Stimulated activated naive CD8-positive, alpha-beta T cell treated with anti-CD3 and anti-CD28 coated beads, Interleukin-15, Interleukin-2, amounts not matched to agents 100 ng/mL and 50 ng/mL, for 24 hours (primary cell): ENCODE results near the gene KRT76.

Experiments used
- H3K27ac Mint-ChIP-seq: one replicate; pipeline ENCODE4 v1.8.0; 2021; ENCODE audit warnings: mild to moderate bottlenecking, mixed read lengths
- H3K27me3 Mint-ChIP-seq: one replicate; pipeline ENCODE4 v1.8.0; 2021; ENCODE audit warnings: mixed read lengths
- H3K36me3 Mint-ChIP-seq: one replicate; pipeline ENCODE4 v1.8.0; 2021; ENCODE audit warnings: low read depth, mixed read lengths
- H3K4me1 Mint-ChIP-seq: one replicate; pipeline ENCODE4 v1.8.0; 2021; ENCODE audit warnings: low read depth, mixed read lengths
- H3K4me3 Mint-ChIP-seq: one replicate; pipeline ENCODE4 v1.8.0; 2021; ENCODE audit warnings: mild to moderate bottlenecking, mixed read lengths
- H3K9me3 Mint-ChIP-seq: one replicate; pipeline ENCODE4 v1.8.0; 2021; ENCODE audit warnings: mixed read lengths

The KRT76 gene

DNA sequence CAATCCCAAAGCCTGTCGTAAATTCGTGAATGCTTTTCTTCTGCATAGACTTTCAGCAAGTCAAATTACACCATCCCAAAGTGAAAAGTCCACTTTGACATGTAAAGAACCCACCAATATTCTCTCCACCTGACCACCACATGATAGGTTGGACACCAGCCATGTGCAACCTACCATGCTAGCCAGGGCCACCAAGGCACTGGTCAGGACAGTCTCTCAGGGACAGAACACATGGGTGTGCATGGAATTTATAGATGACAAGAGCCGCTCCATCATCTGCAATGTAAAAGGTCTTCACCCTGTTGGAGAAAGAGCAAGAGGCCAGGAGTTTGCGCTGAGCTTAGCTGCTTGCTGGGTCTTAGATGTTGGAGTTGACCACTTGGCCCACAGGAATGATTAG is 5.4 kb upstream of the KRT76 start:
- Mint-ChIP-seq H3K27ac (no peak overlapping the region), H3K4me1 (no peaks in the 10 kb centered on the region), H3K36me3 (no peaks in the 10 kb centered on the region), H3K9me3 (no peaks in the 10 kb centered on the region), H3K4me3 (no peak overlapping the region), H3K27me3 (peaks cover 13% of the 10 kb centered on the region)

DNA sequence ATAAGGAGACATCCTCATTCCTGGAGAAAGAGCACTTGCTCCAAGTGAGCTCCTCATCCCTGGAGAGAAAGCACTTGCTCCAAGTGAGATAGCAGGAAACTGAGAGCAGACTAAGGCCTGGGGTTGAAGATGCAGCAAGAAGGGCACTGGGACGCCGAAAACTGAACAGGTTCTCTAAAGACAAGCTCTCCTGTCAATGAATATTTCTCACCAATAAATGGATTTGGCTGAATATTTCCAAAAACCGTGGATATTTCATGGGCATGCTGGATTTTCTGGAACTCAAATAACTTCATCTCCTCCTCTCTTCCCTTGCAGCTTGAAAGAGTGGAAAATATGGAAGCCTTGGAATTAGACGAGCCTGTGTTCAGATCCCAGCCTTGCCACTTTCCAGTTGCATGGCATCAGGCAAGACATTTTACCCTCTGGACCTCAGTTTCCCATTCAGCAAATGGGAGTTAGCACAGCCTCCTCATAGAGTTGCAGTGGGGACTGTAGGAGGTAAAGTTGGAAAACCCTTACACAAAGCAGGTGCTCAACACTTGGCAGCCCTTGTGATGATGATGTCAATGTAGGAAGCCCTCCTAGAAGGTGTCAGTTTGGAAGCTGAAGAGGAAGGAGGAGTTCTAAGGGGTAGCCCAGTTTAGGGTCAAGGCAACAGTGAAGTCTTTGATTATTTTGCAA is 4.4 kb upstream of the KRT76 start:
- Mint-ChIP-seq H3K9me3 (no peaks in the 10 kb centered on the region), H3K27me3 (peaks cover 13% of the 10 kb centered on the region), H3K27ac (no peak overlapping the region), H3K4me3 (no peak overlapping the region), H3K4me1 (no peaks in the 10 kb centered on the region), H3K36me3 (no peaks in the 10 kb centered on the region)

DNA sequence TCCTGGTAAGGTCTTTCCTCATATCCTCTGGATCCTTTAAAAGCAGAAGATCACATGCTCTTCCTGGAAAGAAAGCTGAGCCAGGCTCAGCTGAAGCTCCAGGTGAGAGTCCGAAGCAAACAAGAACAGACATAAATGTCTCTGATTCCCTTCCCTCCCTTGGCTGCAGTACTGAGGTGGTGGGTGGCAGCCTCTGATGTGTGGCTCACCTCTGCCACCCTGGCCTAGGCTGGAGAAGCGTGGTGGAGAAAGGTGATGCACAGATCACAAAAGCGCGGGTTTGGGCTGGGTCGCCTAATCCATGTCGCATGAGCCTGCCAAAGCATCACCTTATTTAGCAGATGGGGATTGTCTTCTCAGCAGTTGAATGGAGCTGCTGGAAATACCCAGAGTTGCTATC is 2.8 kb upstream of the KRT76 start:
- Mint-ChIP-seq H3K9me3 (no peaks in the 10 kb centered on the region), H3K27ac (no peak overlapping the region), H3K27me3 (peaks cover 13% of the 10 kb centered on the region), H3K4me3 (no peak overlapping the region), H3K36me3 (no peaks in the 10 kb centered on the region), H3K4me1 (no peaks in the 10 kb centered on the region)

DNA sequence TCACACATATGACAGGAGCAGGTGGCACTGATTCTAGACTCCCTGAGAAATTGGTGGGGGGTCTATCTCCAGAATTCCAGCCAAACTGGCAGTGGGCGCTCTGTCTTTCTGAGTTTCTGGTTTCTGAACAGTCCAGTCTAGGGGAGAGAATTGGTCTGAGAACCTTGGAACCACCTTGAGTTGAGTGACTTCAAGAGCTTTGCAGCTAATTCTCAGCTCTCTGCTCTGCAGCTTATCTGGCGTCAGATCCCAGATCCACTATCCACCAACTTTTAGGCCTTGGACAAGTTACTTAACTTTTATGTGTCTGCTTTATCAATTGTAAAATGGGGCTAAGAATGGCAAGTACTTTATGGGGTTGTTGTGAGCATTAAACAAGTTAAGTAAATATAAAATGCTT is 1.7 kb upstream of the KRT76 start:
- H3K36me3 Mint-ChIP-seq, result no peaks in the 10 kb centered on the region
- H3K9me3 Mint-ChIP-seq, result no peaks in the 10 kb centered on the region
- H3K27ac Mint-ChIP-seq, result no peak overlapping the region
- no peak overlapping the region for H3K4me3 Mint-ChIP-seq
- peaks cover 10% of the 10 kb centered on the region for H3K27me3 Mint-ChIP-seq
- no peaks in the 10 kb centered on the region for H3K4me1 Mint-ChIP-seq

DNA sequence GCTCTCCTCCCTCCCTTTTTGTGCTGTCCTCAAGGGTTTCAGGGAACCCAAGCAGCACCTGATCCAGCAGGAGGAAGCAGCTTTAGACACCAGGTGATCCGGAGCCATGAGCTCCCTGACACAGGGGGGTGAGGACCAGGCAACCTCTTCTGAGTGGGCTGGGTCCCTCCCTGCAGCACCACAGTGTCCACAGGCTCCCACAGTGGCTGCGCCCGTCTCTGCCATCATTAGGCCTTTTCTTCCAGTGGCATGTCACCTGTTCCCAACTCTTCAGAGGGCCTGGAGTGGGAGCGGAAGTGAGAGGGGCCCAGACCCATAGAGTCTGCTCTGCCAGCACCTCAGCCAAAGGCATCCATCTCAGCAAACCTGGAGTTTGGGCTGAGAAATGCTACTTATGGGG is 421 bp upstream of the KRT76 start:
- Mint-ChIP-seq H3K4me1 (no peaks in the 10 kb centered on the region), H3K27me3 (peaks cover 9% of the 10 kb centered on the region)

DNA sequence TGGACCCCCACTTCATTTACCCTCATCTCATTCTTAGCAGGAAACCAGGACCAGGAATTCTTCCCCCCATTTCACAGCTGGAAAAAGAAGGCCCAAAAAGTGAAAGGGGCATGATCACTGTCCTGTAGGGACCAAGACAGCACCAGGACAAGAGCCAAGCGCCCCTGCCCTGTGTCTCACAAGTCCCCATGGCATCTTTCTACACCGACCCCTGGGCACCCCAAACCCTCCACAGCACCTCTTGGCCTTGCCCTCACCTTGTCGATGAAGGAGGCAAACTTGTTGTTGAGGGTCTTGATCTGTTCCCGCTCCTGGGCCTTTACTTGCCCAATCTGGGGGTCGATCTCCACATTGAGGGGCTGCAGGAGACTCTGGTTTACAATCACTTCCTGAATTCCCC is 710 bp downstream of the KRT76 start:
- Mint-ChIP-seq H3K27ac (no peak overlapping the region), H3K4me1 (no peaks in the 10 kb centered on the region), H3K9me3 (no peaks in the 10 kb centered on the region), H3K36me3 (no peaks in the 10 kb centered on the region), H3K4me3 (no peak overlapping the region), H3K27me3 (peaks cover 9% of the 10 kb centered on the region)

More for the DNA sequence above, 421 bp upstream of the KRT76 start:
- H3K4me3 Mint-ChIP-seq, result no peak overlapping the region
- no peaks in the 10 kb centered on the region for H3K9me3 Mint-ChIP-seq
- no peaks in the 10 kb centered on the region for H3K36me3 Mint-ChIP-seq
- no peak overlapping the region for H3K27ac Mint-ChIP-seq

DNA sequence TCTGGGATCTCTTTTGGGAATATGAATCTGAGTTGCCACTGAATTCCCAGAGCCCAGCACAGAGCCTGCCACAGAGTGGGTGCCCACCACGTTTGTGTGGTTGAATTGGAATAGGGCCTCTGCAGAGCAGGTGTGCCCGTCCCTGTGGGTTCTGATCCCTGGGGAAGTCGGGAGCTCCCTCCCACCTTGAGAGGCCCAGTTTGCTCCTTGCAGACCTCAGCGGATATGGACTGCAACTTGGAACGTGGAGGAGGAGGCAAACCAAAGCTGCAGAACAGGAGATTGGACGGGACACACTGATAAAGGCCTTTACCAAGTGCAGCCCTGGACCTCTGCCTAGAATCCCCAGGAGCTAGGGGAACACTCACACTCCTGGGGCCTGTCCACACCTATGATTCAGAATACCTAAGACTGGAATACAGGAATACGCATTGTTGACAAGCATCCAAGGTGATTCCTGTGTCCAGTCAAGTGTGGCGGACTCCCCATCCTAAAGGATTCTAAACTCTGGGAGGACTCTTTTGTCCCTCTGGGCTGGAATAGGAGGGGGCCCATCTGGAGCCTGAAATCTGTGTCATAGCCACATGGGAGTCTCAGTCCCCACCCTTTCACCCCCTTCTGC is 2.4 kb downstream of the KRT76 start:
- Mint-ChIP-seq H3K9me3 (no peaks in the 10 kb centered on the region), H3K36me3 (no peaks in the 10 kb centered on the region), H3K27ac (no peak overlapping the region)

DNA sequence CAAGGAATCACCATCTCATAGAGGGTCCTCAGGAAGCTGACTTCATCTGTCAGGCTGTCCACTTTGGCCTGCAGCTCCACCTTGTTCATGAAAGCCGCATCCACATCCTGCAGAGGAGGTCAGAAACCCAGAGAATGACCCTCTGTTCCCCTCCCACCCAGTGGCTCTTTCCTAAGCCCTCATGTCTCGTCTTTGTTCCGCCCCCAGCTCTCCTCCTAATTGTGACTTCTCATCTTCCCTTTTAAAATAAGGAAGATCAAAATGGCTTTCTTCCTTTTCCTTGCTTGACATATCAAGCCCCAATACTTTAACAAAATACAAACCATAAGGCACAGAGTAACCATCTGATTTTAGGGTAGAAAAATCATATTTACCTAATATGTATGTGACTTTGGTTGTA is 4.4 kb downstream of the KRT76 start:
- Mint-ChIP-seq H3K27me3 (no peaks in the 10 kb centered on the region), H3K9me3 (no peaks in the 10 kb centered on the region), H3K4me1 (no peaks in the 10 kb centered on the region), H3K4me3 (no peak overlapping the region), H3K27ac (no peak overlapping the region), H3K36me3 (no peaks in the 10 kb centered on the region)

More for the DNA sequence above, 2.4 kb downstream of the KRT76 start:
- Mint-ChIP-seq H3K4me3 (no peak overlapping the region), H3K4me1 (no peaks in the 10 kb centered on the region), H3K27me3 (peaks cover 7% of the 10 kb centered on the region)

DNA sequence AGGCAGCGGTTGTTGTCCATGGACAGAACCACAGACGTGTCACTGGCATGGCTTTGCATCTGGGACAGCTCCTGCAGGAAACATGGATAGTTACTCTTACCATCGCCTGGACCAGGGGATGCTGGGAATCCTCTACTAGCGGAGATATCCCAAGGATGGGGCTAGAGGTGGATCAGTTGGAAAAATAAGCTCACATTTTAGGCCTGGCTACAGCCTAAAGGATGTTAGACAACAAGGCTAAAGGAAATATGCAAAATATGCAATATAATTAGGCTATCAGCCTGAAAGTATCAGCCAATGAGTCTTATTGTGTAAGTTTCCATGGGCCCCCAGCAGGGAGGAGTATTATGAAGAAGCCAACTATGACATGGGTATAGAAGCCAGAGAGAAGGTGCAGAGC is 5.0 kb downstream of the KRT76 start:
- Mint-ChIP-seq H3K27ac (no peak overlapping the region), H3K27me3 (no peaks in the 10 kb centered on the region), H3K36me3 (no peaks in the 10 kb centered on the region), H3K9me3 (no peaks in the 10 kb centered on the region), H3K4me3 (no peak overlapping the region), H3K4me1 (no peaks in the 10 kb centered on the region)

DNA sequence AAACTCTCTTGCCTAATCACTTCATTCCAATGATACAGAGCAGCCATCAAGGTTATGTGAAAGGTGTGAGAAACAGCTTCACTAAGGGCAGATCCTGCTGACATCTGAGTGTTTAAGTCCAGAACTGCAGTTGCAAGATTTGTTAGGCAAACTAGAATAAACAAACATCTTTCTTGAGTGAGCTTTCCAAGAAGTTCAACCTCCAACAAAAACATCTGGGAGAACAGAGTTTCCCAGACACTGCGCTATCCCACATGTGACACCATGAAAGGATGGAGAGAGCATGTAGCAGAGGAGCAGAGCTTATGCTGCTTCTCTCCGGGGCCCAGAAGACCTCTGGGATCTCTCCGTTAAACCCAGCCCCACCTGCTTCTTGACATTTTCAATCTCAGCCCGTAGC is 5.6 kb downstream of the KRT76 start:
- no peaks in the 10 kb centered on the region for H3K4me1 Mint-ChIP-seq
- no peak overlapping the region for H3K27ac Mint-ChIP-seq
- H3K9me3 Mint-ChIP-seq, result no peaks in the 10 kb centered on the region
- no peaks in the 10 kb centered on the region for H3K36me3 Mint-ChIP-seq
- no peak overlapping the region for H3K4me3 Mint-ChIP-seq
- no peaks in the 10 kb centered on the region for H3K27me3 Mint-ChIP-seq

DNA sequence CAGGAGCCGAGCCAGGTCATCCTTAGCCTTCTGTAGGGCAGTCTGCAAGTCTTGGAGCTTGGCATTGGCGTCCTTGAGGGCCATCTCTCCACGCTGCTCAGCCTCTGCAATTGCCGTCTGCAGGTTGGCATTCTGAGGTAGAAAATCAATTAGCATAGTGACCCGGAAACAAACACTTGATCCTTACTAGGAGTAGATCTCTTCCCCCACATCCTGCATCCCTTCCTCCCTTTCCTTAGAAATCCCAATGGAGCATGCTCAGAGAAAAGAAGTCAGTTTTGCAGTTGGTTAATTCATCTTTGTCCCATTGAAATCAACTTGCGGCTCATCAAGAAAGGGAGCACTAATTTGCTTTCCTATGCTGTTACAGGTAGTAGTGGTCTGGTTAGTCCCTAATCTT is 6.1 kb downstream of the KRT76 start:
- H3K9me3 Mint-ChIP-seq, result no peaks in the 10 kb centered on the region
- no peaks in the 10 kb centered on the region for H3K4me1 Mint-ChIP-seq
- no peaks in the 10 kb centered on the region for H3K36me3 Mint-ChIP-seq
- no peak overlapping the region for H3K27ac Mint-ChIP-seq
- no peak overlapping the region for H3K4me3 Mint-ChIP-seq
- H3K27me3 Mint-ChIP-seq, result no peaks in the 10 kb centered on the region

DNA sequence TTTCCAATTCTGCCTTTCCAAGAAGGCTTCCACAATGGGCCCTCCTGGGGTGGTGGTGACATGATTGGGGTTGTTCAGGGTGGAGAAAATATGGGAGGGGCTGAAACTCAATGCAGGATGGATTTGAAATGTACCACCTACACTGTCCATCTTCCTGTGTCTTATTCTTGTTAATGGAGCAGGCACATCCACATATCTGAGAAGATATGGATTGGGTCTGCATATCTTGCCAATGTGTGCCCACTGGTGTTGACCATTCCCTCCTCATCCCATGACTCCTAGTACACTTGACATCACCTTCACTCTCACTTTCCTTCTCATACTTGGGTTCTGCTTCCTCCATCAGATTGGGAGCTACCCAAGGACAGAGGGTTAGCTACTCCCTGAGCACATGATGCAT is 7.2 kb downstream of the KRT76 start:
- H3K4me3 Mint-ChIP-seq, result no peak overlapping the region
- no peaks in the 10 kb centered on the region for H3K9me3 Mint-ChIP-seq
- H3K27me3 Mint-ChIP-seq, result no peaks in the 10 kb centered on the region
- no peaks in the 10 kb centered on the region for H3K4me1 Mint-ChIP-seq
- H3K36me3 Mint-ChIP-seq, result no peaks in the 10 kb centered on the region
- no peak overlapping the region for H3K27ac Mint-ChIP-seq

DNA sequence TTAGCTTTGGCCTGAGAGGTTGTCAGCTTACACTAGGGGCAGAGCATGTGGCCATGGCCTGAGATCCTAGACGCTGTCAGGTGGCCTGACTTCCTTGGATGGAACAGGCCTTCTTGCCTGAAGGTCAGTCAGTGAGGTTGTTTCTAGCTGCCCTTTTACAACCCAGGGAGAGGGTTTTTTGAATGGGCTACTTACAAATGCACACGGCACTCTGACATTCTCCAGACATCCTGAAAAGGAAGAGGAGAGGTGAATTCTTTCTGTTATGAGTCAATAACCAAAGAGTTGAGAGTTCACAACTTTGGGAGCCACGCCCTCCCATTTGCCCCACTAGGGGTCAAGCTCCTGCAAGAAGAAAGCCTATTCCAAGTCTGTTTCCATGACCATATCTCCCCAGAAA is 7.8 kb downstream of the KRT76 start:
- Mint-ChIP-seq H3K9me3 (no peaks in the 10 kb centered on the region), H3K27me3 (no peaks in the 10 kb centered on the region), H3K4me3 (no peak overlapping the region), H3K4me1 (no peaks in the 10 kb centered on the region), H3K36me3 (no peaks in the 10 kb centered on the region), H3K27ac (no peak overlapping the region)

DNA sequence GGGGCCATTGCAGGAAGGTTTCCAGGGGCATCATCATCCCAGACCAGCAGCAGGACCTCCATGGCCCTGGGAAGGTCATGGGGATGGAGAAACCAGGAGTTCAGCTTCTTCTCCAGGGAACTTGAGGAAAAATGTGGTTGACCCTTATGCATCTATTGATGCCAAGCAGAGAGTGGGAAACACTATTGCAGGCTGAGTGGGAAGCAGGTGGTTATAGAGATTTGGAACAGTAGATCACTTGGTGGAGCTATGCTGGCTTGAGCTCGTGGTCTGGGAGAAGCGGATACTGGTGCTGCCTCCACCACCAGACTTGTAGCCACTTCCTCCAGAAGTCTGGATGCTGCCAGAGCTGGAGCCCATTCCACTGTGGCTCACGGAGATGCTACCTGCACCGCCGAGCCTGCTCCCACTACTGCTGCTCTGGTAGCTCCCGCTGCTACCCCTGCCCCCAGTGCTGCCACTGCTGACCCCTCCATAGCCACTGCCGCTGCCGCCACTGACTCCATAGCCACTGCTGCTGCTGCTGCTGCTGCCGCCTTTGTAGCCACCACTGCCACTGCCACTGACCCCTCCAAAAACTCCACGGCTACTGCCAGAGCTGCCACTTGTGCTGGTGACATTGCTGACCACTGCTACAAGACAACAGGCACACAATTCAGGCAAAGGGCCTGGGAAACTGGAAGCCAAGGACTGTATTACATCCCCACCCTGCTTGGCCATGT is 8.5 kb downstream of the KRT76 start:
- H3K9me3 Mint-ChIP-seq, result no peaks in the 10 kb centered on the region
- no peak overlapping the region for H3K4me3 Mint-ChIP-seq
- H3K27ac Mint-ChIP-seq, result no peak overlapping the region
- no peaks in the 10 kb centered on the region for H3K27me3 Mint-ChIP-seq
- no peaks in the 10 kb centered on the region for H3K36me3 Mint-ChIP-seq
- H3K4me1 Mint-ChIP-seq, result no peaks in the 10 kb centered on the region

DNA sequence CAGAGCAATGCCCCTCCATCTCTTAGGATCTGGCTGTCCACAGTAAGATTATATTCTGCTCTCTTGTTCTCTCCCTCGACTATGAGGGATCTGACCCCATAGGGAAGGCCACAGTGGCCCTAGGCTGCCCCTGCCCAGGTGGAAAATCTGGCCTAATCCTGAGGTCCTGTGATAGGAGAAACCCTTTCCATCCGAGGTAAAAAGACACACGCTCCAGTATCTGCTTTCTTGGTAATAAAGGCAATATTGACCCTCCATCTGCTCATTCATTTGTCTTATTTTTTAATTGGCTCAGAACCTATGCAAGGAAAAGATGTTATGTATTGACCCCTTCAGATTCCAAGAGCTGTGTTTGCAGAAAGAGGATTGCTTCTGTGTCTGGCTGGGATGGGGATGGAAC is 9.7 kb downstream of the KRT76 start:
- Mint-ChIP-seq H3K36me3 (no peaks in the 10 kb centered on the region), H3K27me3 (no peaks in the 10 kb centered on the region), H3K27ac (no peak overlapping the region), H3K4me1 (no peaks in the 10 kb centered on the region), H3K4me3 (no peak overlapping the region), H3K9me3 (peaks cover 5% of the 10 kb centered on the region)

DNA sequence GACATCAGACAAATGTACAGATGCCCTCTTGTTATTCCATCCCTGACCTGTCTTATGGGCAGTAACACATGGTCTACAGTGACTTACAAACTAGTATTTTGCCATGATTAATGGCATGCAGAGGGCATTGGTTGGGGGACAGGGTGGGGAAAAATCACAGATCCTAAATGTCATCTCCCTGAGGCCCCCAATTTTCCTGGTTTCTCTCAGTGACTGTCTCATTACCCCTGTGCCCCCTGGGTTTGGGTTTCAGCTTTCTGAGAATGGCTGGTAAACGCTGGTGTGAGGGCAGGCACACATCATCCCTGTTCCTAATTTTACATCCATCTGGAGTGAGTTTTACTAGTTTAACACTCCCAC is 10.1 kb downstream of the KRT76 start:
- H3K27ac Mint-ChIP-seq, result no peak overlapping the region
- no peak overlapping the region for H3K4me3 Mint-ChIP-seq
- H3K27me3 Mint-ChIP-seq, result no peaks in the 10 kb centered on the region
- H3K4me1 Mint-ChIP-seq, result no peaks in the 10 kb centered on the region
- H3K9me3 Mint-ChIP-seq, result peaks cover 5% of the 10 kb centered on the region
- no peaks in the 10 kb centered on the region for H3K36me3 Mint-ChIP-seq
